OCI-LY1 (cell line): ENCODE data around the gene CBFA2T3.
"Not testable (repeated sequence)": the region's sequence is repeated elsewhere in the genome, so short reads cannot be mapped to it uniquely, and the experiment has no call there.

Experiments used
- H2AFZ ChIP-seq: fragments of 200-600 bp; sonication (generic), shearing (Covaris generic); 2 replicates; pipeline ENCODE4 v1.6.0; 2014; ENCODE audit warnings: antibody characterized with exemption, mild to moderate bottlenecking, low read length
- H3F3A ChIP-seq: fragments of 200-600 bp; sonication (generic), shearing (Covaris generic); 2 replicates; pipeline ENCODE4 v1.6.0; 2014; ENCODE audit warnings: mild to moderate bottlenecking, antibody characterized with exemption, low read length, moderate library complexity; ENCODE audit not compliant: insufficient read depth
- H3K27ac ChIP-seq: fragments of 200-600 bp; sonication (generic); 2 replicates; pipeline ENCODE4 v1.5.1; 2014; ENCODE audit warnings: low read length, mixed run types, mild to moderate bottlenecking, low read depth; ENCODE audit not compliant: poor library complexity, severe bottlenecking
- H3K27me3 ChIP-seq: fragments of 200-600 bp; sonication (generic); 2 replicates; pipeline ENCODE4 v1.6.0; 2014; ENCODE audit warnings: antibody characterized with exemption, mild to moderate bottlenecking, low read length, moderate library complexity; ENCODE audit not compliant: insufficient read depth
- H3K36me3 ChIP-seq: fragments of 200-600 bp; sonication (generic); 2 replicates; pipeline ENCODE4 v1.6.1; 2014; ENCODE audit warnings: mild to moderate bottlenecking, antibody characterized with exemption, low read length, moderate library complexity, mixed read lengths; ENCODE audit not compliant: insufficient read depth
- H3K4me1 ChIP-seq: fragments of 200-600 bp; sonication (generic); 2 replicates; pipeline ENCODE4 v1.5.1; 2014; ENCODE audit warnings: mild to moderate bottlenecking, low read length, moderate library complexity; ENCODE audit not compliant: insufficient read depth, severe bottlenecking
- H3K4me2 ChIP-seq: fragments of 200-600 bp; sonication (generic), shearing (Covaris generic); 2 replicates; pipeline ENCODE4 v1.6.1; 2014; ENCODE audit warnings: low read length
- H3K4me3 ChIP-seq: fragments of 200-600 bp; sonication (generic); 2 replicates; pipeline ENCODE4 v1.5.1; 2014; ENCODE audit warnings: low read length, low read depth, mild to moderate bottlenecking, mixed read lengths; ENCODE audit not compliant: poor library complexity, severe bottlenecking
- H3K79me2 ChIP-seq: fragments of 200-600 bp; shearing (Covaris generic); 2 replicates; pipeline ENCODE4 v1.6.1; 2016; ENCODE audit warnings: mixed run types, low read length, mixed read lengths; ENCODE audit not compliant: insufficient read depth
- H3K9ac ChIP-seq: fragments of 200-600 bp; sonication (generic), shearing (Covaris generic); 2 replicates; pipeline ENCODE4 v1.6.1; 2014; ENCODE audit warnings: mild to moderate bottlenecking, low read length, mixed read lengths
- H3K9me2 ChIP-seq: fragments of 200-600 bp; sonication (generic), shearing (Covaris generic); 2 replicates; pipeline ENCODE4 v1.6.1; 2014; ENCODE audit warnings: low read depth, mild to moderate bottlenecking, low read length, mixed read lengths
- H3K9me3 ChIP-seq: fragments of 200-600 bp; shearing (Covaris generic); 2 replicates; pipeline ENCODE4 v1.6.1; 2014; ENCODE audit warnings: low read length, mixed read lengths
- H4K20me1 ChIP-seq: fragments of 200-600 bp; sonication (generic), shearing (Covaris generic); 2 replicates; pipeline ENCODE4 v1.6.0; 2016; ENCODE audit warnings: mild to moderate bottlenecking, low read length; ENCODE audit not compliant: insufficient read depth
- CTCF ChIP-seq: fragments of 200-600 bp; sonication (generic), shearing (Covaris generic); IDR thresholded peaks from 2 replicates; pipeline ENCODE4 v1.5.1; 2017; ENCODE audit warnings: mild to moderate bottlenecking, antibody characterized with exemption, low read length, moderate library complexity, mixed read lengths
- EZH2 ChIP-seq: fragments of 200-600 bp; sonication (generic), shearing (Covaris generic); IDR thresholded peaks from 2 replicates; pipeline ENCODE4 v1.8.0; 2017; ENCODE audit warnings: borderline replicate concordance, mixed run types, mild to moderate bottlenecking, antibody characterized with exemption, low read length, moderate library complexity, mixed read lengths

Gene CBFA2T3

GRCh38 chr16:89004209-89004831 is 27.3 kb upstream of the CBFA2T3 start:
- no peaks in the 10 kb centered on the region; the same call in 1 of the 2 replicates for H3K36me3 ChIP-seq
- no peak overlapping the region for H3K4me3 ChIP-seq
- no peaks in the 10 kb centered on the region for H3K79me2 ChIP-seq
- no peak for TF ChIP-seq CTCF
- no peak for TF ChIP-seq EZH2
- H3K9me3 ChIP-seq = no peaks in the 10 kb centered on the region
- no peaks in the 10 kb centered on the region for H4K20me1 ChIP-seq
- peaks cover 16% of the 10 kb centered on the region for H3K4me1 ChIP-seq
- H2AFZ ChIP-seq = no peak overlapping the region
- H3K4me2 ChIP-seq = no peak overlapping the region
- no peaks in the 10 kb centered on the region for H3K9me2 ChIP-seq
- peaks cover 12% of the 10 kb centered on the region for H3K27me3 ChIP-seq
- no peaks in the 10 kb centered on the region for H3F3A ChIP-seq
- H3K9ac ChIP-seq = no peak overlapping the region
- H3K27ac ChIP-seq = no peak overlapping the region

- no peak overlapping the region for H3K4me3 ChIP-seq
- TF ChIP-seq EZH2 (no peak), CTCF (no peak)
- H3K4me2 ChIP-seq = no peak overlapping the region
- H4K20me1 ChIP-seq = no peaks in the 10 kb centered on the region
- H3K27me3 ChIP-seq = peaks cover 12% of the 10 kb centered on the region
- H3K4me1 ChIP-seq = peaks cover 21% of the 10 kb centered on the region
- H3K27ac ChIP-seq = no peak overlapping the region
- no peaks in the 10 kb centered on the region for H3F3A ChIP-seq
- peaks cover 4% of the 10 kb centered on the region; the same call in 1 of the 2 replicates for H3K9me3 ChIP-seq
- H2AFZ ChIP-seq = no peak overlapping the region
- H3K9ac ChIP-seq = no peak overlapping the region
- no peaks in the 10 kb centered on the region; the same call in 1 of the 2 replicates for H3K36me3 ChIP-seq
- no peaks in the 10 kb centered on the region for H3K9me2 ChIP-seq
- no peaks in the 10 kb centered on the region for H3K79me2 ChIP-seq
Measured at GRCh38 chr16:89003831-89004208, 26.8 kb upstream of the CBFA2T3 start.

DNA sequence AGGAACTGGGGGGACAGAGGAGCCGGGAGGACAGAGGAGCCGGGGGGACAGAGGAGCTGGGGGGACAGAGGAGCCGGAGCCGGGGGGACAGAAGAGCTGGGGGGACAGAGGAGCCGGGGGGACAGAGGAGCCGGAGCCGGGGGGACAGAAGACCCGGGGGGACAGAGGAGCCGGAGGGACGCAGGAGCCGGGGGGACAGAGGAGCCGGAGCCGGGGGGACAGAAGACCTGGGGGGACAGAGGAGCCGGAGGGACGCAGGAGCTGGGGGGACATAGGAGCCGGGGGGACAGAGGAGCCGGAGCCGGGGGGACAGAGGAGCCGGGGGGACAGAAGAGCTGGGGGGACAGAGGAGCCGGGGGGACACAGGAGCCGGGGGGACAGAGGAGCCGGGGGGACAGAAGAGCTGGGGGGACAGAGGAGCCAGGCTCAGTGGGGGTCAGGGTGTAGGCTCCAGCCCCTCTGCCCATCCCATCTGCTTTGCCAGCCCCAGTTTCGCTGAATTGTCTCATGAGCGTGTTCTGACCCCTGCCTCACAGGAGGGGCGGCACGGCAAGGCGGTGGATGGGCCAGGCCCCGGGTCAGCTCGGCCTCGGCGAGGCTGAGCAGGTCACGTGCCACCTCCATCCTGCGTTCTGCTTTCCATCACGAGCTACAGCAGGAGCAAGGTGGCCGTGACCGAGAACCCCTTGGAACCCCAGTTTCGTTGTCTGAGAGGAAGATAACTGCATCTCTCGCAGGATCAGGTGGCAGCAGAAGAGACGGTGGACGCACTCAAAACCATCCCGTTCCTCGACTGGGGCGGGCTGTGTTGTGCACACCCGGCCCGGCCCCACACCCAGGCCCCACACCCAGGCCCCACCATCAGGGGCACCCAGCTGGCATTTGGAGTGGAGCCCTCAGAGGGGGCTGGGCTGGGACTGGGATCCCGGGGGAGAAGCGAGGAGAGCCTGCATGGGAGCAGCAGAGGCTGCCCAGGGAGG is 26.1 kb upstream of the CBFA2T3 start:
- Histone ChIP-seq H3K27me3 (peaks cover 12% of the 10 kb centered on the region), H3K4me1 (peaks cover 22% of the 10 kb centered on the region), H3K4me2 (no peak overlapping the region), H3K9me2 (no peaks in the 10 kb centered on the region), H2AFZ (no peak overlapping the region), H3K9ac (no peak overlapping the region), H3K9me3 (peaks cover 4% of the 10 kb centered on the region; the same call in 1 of the 2 replicates), H3F3A (no peaks in the 10 kb centered on the region), H3K4me3 (no peak overlapping the region), H3K27ac (no peak overlapping the region), H3K36me3 (no peaks in the 10 kb centered on the region; the same call in 1 of the 2 replicates), H4K20me1 (no peaks in the 10 kb centered on the region), H3K79me2 (no peaks in the 10 kb centered on the region)
- TF ChIP-seq EZH2 (no peak), CTCF (no peak)

GRCh38 chr16:89002081-89002480 is 25.1 kb upstream of the CBFA2T3 start:
- H3K4me3 ChIP-seq, H3K79me2 ChIP-seq, H3F3A ChIP-seq, H2AFZ ChIP-seq, H4K20me1 ChIP-seq, H3K4me2 ChIP-seq, H3K27ac ChIP-seq, H3K9me2 ChIP-seq, H3K36me3 ChIP-seq, H3K9ac ChIP-seq: not testable (repeated sequence)
- H3K9me3 ChIP-seq = peaks cover 10% of the 10 kb centered on the region
- peaks cover 22% of the 10 kb centered on the region for H3K4me1 ChIP-seq
- peaks cover 12% of the 10 kb centered on the region for H3K27me3 ChIP-seq
